H1 (cell line): ENCODE measurements around the gene FAM83F. TPM values are rescaled to one million over a fixed set of nuclear protein-coding genes. Genes with fewer than 3 reads are reported as not detected.

Experiments used
- ASH2L ChIP-seq: fragments of 200-600, 300-600 bp; sonication (generic); IDR thresholded peaks from one replicate; pipeline ENCODE4 v1.7.1; 2017; ENCODE audit warnings: low read length
- CBX5 ChIP-seq: fragments of 300-800, 300-1000 bp; sonication (generic); IDR thresholded peaks from 2 replicates; pipeline ENCODE4 v1.7.1; 2016; ENCODE audit warnings: antibody characterized with exemption, low read length, low read depth
- CBX8 ChIP-seq: fragments of 300-800, 300-1000 bp; sonication (generic); IDR thresholded peaks from 2 replicates; pipeline ENCODE4 v1.7.1; 2016; ENCODE audit warnings: low read depth, low read length, borderline replicate concordance
- CHD2 ChIP-seq: IDR thresholded peaks from 2 replicates; pipeline ENCODE4 v1.6.1; 2012; ENCODE audit warnings: low read length, improper control_type of control experiment
- CREB1 ChIP-seq: IDR thresholded peaks from 2 replicates; pipeline ENCODE4 v1.6.1; 2012; ENCODE audit warnings: inconsistent platforms
- GTF2F1 ChIP-seq: IDR thresholded peaks from 2 replicates; pipeline ENCODE4 v1.6.1; 2012; ENCODE audit warnings: low read depth, low read length, improper control_type of control experiment, borderline replicate concordance
- KDM1A ChIP-seq: fragments of 200-600, 300-600 bp; sonication (generic); IDR thresholded peaks from 2 replicates; pipeline ENCODE4 v1.7.1; 2016; ENCODE audit warnings: mild to moderate bottlenecking, low read length, borderline replicate concordance
- NANOG ChIP-seq: IDR thresholded peaks from 2 replicates; pipeline ENCODE4 v1.6.1; 2011; ENCODE audit warnings: low read length, low read depth, mild to moderate bottlenecking, inconsistent platforms; ENCODE audit not compliant: insufficient read depth, poor library complexity, severe bottlenecking
- PHF8 ChIP-seq: fragments of 200-600 bp; sonication (generic); conservative IDR thresholded peaks from 2 replicates; pipeline ENCODE4 v1.7.1; 2012; ENCODE audit warnings: low read depth, mild to moderate bottlenecking, inconsistent platforms, low read length, moderate library complexity
- POLR2A ChIP-seq, 2 experiments: IDR thresholded peaks; 1 replicate in 1 of 2; 2 replicates in 1 of 2; pipeline ENCODE4 v1.6.1; 2011; ENCODE audit warnings: low read depth in 2 of 2, low read length in 2 of 2, mild to moderate bottlenecking in 2 of 2; ENCODE audit errors: control extremely low read depth in 1 of 2
- RAD21 ChIP-seq, 2 experiments: IDR thresholded peaks in 1 of 2; conservative IDR thresholded peaks in 1 of 2; 2 replicates each; pipeline ENCODE4 v1.6.1; 2011; ENCODE audit warnings: low read depth in 2 of 2, low read length in 2 of 2, improper control_type of control experiment in 1 of 2, inconsistent platforms in 1 of 2, mild to moderate bottlenecking in 1 of 2, moderate library complexity in 1 of 2
- SIN3A ChIP-seq, 2 experiments: IDR thresholded peaks in 1 of 2; conservative IDR thresholded peaks in 1 of 2; 2 replicates each; pipeline ENCODE4 v1.6.1; 2011 to 2012; ENCODE audit warnings: low read length in 2 of 2, improper control_type of control experiment in 1 of 2, low read depth in 1 of 2, mild to moderate bottlenecking in 1 of 2
- SIX5 ChIP-seq: IDR thresholded peaks from 2 replicates; pipeline ENCODE4 v1.6.1; 2011; ENCODE audit warnings: mild to moderate bottlenecking, low read depth, low read length
- SP1 ChIP-seq: IDR thresholded peaks from 2 replicates; pipeline ENCODE4 v1.6.1; 2011; ENCODE audit warnings: low read depth, low read length
- SP2 ChIP-seq: IDR thresholded peaks from 2 replicates; pipeline ENCODE4 v1.6.1; 2012; ENCODE audit warnings: mild to moderate bottlenecking, low read length, inconsistent platforms
- SP4 ChIP-seq: IDR thresholded peaks from 2 replicates; pipeline ENCODE4 v1.6.1; 2012; ENCODE audit warnings: low read length, inconsistent platforms
- SRF ChIP-seq: IDR thresholded peaks from 2 replicates; pipeline ENCODE4 v1.6.1; 2011; ENCODE audit warnings: mild to moderate bottlenecking, low read depth, low read length, moderate library complexity
- polyA plus RNA-seq, 7 experiments: library from polyadenylated mRNA; depleted of rRNA in 3 of 7; stranded (reverse) in 5 of 7; unstranded in 2 of 7; fragments of >200 nt in 5 of 7; fragments of 200-250 nt in 2 of 7; gene quantifications; 1 replicate in 5 of 7; 2 replicates in 1 of 7; 4 replicates in 1 of 7; pipeline versions ENCODE4 v1.2.1 to v1.2.3, GENCODE V29; 2011 to 2013; ENCODE audit warnings: missing spikeins in 2 of 7, mixed read lengths in 2 of 7
- total RNA-seq: library from RNA; stranded (reverse); fragmentation: NEBNext Ultra II Directional; extraction: Animal tissue kit (Norgen Biotek cat#: 25700); gene quantifications from 2 replicates; pipeline ENCODE4 v1.2.1, GENCODE V29; 2021

Gene FAM83F
- total and polyA plus RNA-seq, 2 of the 8 experiments (the other 6 are each of a cell fraction or from before 2014, with no cell fraction given), result 8.6 to 18.9 TPM

GRCh38 chr22:40044102-40044869, 49.5 kb downstream of the FAM83F start (continued):
- TF ChIP-seq SIN3A (conservative IDR thresholded peaks at IDR 0.05 in 1 of 2, IDR thresholded peaks at IDR 0.05 in 1 of 2; ENCODE audit: low read depth in 1 of 2, low read length in 2 of 2) (peak; percentile 36 to 63; a peak in 1 of 4 replicates), CBX8 (no peak), SIX5 (no peak), CREB1 (peak; percentile 63), POLR2A (IDR thresholded peaks at IDR 0.05; ENCODE audit: control extremely low read depth in 1 of 2, low read depth in 2 of 2, low read length in 2 of 2) (peak; percentile 95 to 97), PHF8 (peak; percentile 87; the same call in 1 of the 2 replicates), CHD2 (peak; percentile 94), ASH2L (peak; percentile 89), CBX5 (no peak), KDM1A (peak; percentile 81; the same call in 1 of the 2 replicates), RAD21 (IDR thresholded peaks at IDR 0.05 in 1 of 2, conservative IDR thresholded peaks at IDR 0.05 in 1 of 2; ENCODE audit: low read depth in 2 of 2, low read length in 2 of 2) (no peak), SRF (no peak), GTF2F1 (peak; percentile 11; the same call in 1 of the 2 replicates), SP1 (peak; percentile 99), NANOG (no peak), SP4 (peak; percentile 73; the same call in 1 of the 2 replicates), SP2 (peak; percentile 83)
